HEK293T (cell line): ENCODE results near the gene ANXA7.
A peak's percentile ranks its signal among the peaks of the same experiment; 100 is the strongest.
"Not testable (repeated sequence)": the region's sequence is repeated elsewhere in the genome, so short reads cannot be mapped to it uniquely, and the experiment has no call there.

Experiments
- CTCF ChIA-PET: fragments of 350-600 bp; formaldehyde crosslinking; extraction: SDS; loops from one replicate; lab custom pipeline; 2021; ENCODE audit warnings: antibody characterized with exemption, inconsistent platforms; lab: Yijun Ruan, JAX
- POLR2A ChIA-PET: fragments of 350-600 bp; formaldehyde crosslinking; extraction: SDS; loops from one replicate; lab custom pipeline; 2020; ENCODE audit warnings: antibody characterized with exemption, inconsistent platforms; lab: Yijun Ruan, JAX
- DNase-seq: peaks from one replicate; pipeline ENCODE4 v3.0.0; 2012; ENCODE audit warnings: mixed read lengths; ENCODE audit errors: extremely low spot score
- ARNT ChIP-seq: fragments of 450-650 bp; IDR thresholded peaks from 2 replicates; pipeline ENCODE4 v1.6.1; 2017; ENCODE audit warnings: mild to moderate bottlenecking
- BHLHE40 ChIP-seq: fragments of 450-650 bp; IDR thresholded peaks from 2 replicates; pipeline ENCODE4 v1.6.1; 2016; ENCODE audit warnings: mild to moderate bottlenecking, moderate library complexity, borderline replicate concordance
- CTBP1 ChIP-seq: fragments of 450-650 bp; IDR thresholded peaks from 2 replicates; pipeline ENCODE4 v1.6.1; 2016; ENCODE audit warnings: borderline replicate concordance
- ELF4 ChIP-seq: fragments of 450-650 bp; IDR thresholded peaks from 2 replicates; pipeline ENCODE4 v1.6.1; 2017; ENCODE audit warnings: antibody characterized with exemption
- FOXA1 ChIP-seq: fragments of 450-650 bp; IDR thresholded peaks from 2 replicates; pipeline ENCODE4 v1.6.1; 2016; ENCODE audit warnings: mild to moderate bottlenecking
- FOXK2 ChIP-seq: fragments of 450-650 bp; IDR thresholded peaks from 2 replicates; pipeline ENCODE4 v1.6.1; 2016; ENCODE audit warnings: mild to moderate bottlenecking
- FOXM1 ChIP-seq: fragments of 450-650 bp; IDR thresholded peaks from 2 replicates; pipeline ENCODE4 v1.6.1; 2017; ENCODE audit warnings: mild to moderate bottlenecking, borderline replicate concordance
- HDGF ChIP-seq: fragments of 450-650 bp; IDR thresholded peaks from 2 replicates; pipeline ENCODE4 v1.6.1; 2017; ENCODE audit warnings: antibody characterized with exemption, borderline replicate concordance
- L3MBTL2 ChIP-seq: fragments of 450-650 bp; conservative IDR thresholded peaks from 2 replicates; pipeline ENCODE4 v1.6.1; 2016; ENCODE audit warnings: mild to moderate bottlenecking
- LEF1 ChIP-seq: fragments of 450-650 bp; IDR thresholded peaks from 2 replicates; pipeline ENCODE4 v1.6.1; 2017; ENCODE audit warnings: mild to moderate bottlenecking, borderline replicate concordance
- NFRKB ChIP-seq: fragments of 450-650 bp; IDR thresholded peaks from 2 replicates; pipeline ENCODE4 v1.6.1; 2016; ENCODE audit warnings: mild to moderate bottlenecking, moderate library complexity
- PKNOX1 ChIP-seq: fragments of 450-650 bp; IDR thresholded peaks from 2 replicates; pipeline ENCODE4 v1.6.1; 2016
- SP1 ChIP-seq: fragments of 450-650 bp; IDR thresholded peaks from 2 replicates; pipeline ENCODE4 v1.6.1; 2017
- SUZ12 ChIP-seq: fragments of 450-650 bp; IDR thresholded peaks from 2 replicates; pipeline ENCODE4 v1.6.1; 2016; ENCODE audit warnings: mild to moderate bottlenecking
- TARDBP ChIP-seq: fragments of 450-650 bp; IDR thresholded peaks from 2 replicates; pipeline ENCODE4 v1.6.1; 2016
- ZNF384 ChIP-seq: fragments of 450-650 bp; IDR thresholded peaks from 2 replicates; pipeline ENCODE4 v1.6.1; 2016

Gene ANXA7

DNA sequence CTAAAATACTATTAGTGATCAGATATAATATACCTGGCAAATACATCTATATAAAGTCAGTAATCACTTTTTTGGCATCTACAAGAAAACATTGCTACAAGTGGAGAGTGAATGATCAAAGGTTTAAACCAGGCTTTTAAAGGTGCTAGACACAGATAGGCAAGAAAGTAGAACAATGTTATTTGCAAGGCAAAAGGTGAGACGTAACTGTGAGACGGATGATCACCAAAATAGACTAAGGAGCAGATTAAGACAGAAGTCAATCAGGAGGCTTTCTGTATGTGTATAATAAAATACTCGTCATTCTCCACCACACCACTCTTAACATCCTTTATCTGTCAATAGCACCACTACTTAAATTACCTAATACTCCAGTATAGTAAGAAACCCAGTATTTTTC, 8.3 kb downstream of the ANXA7 start:
- TF ChIP-seq ARNT (no peak), LEF1 (no peak), SP1 (no peak), SUZ12 (no peak), CTBP1 (no peak), TARDBP (no peak), PKNOX1 (no peak), BHLHE40 (no peak), L3MBTL2 (no peak), FOXA1 (no peak), HDGF (no peak), ELF4 (no peak), FOXK2 (no peak)
- DNase-seq: no peak
- POLR2A ChIA-PET: no interaction called here
- CTCF ChIA-PET: no interaction called here

GRCh38 chr10:73404690-73405089, 9.2 kb downstream of the ANXA7 start:
- no peak for DNase-seq
- ChIA-PET CTCF (no interaction called here), POLR2A (no interaction called here)
- TF ChIP-seq ZNF384 (no peak), FOXM1 (no peak), SUZ12 (no peak), TARDBP (no peak), NFRKB (no peak), CTBP1 (no peak), HDGF (no peak), SP1 (no peak)

GRCh38 chr10:73401636-73402035, 12.2 kb downstream of the ANXA7 start:
- no peak for DNase-seq
- TF ChIP-seq NFRKB: no peak
- no peak for TF ChIP-seq SP1
- TF ChIP-seq TARDBP: no peak
- no peak for TF ChIP-seq LEF1
- no peak for TF ChIP-seq CTBP1
- TF ChIP-seq FOXK2: no peak
- TF ChIP-seq ZNF384: no peak
- no peak for TF ChIP-seq BHLHE40
- TF ChIP-seq L3MBTL2: no peak
- TF ChIP-seq PKNOX1: no peak
- TF ChIP-seq FOXA1: no peak
- no peak for TF ChIP-seq FOXM1
- no peak for TF ChIP-seq HDGF
- no peak for TF ChIP-seq ELF4
- TF ChIP-seq SUZ12: no peak
- ChIA-PET POLR2A (interaction anchor here (1.0 kb wide), 1 partner anchor 12 kb away, joined by 3 read pairs; no protein-coding TSS in a partner anchor), CTCF (no interaction called here)

DNA sequence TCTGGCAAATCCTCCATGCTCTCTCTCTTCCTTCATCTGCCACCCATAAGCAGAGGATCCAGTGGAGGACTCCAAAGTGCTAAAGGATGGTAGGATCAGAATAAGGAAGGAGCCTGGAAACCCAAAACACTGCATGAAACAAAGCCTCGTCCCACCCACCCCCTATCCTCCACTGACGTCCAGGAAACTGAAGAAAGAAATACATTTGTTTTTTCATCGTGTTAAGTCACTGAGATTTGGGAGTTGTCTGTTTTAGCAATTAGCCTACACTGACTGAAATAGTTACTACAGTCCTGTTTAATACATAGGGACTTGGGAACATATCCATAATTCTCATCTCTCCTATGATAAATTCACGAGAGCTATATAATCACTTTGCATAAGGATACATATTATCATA, 14.8 kb downstream of the ANXA7 start:
- TF ChIP-seq ARNT (no peak), FOXM1 (no peak), ZNF384 (no peak), L3MBTL2 (no peak), LEF1 (no peak), TARDBP (no peak)
- no peak for DNase-seq
- ChIA-PET CTCF (no interaction called here), POLR2A (no interaction called here)

- ChIA-PET POLR2A (no interaction called here), CTCF (no interaction called here)
- no peak for TF ChIP-seq TARDBP
- DNase-seq: peak; percentile 35
These were observed 15.8 kb downstream of the ANXA7 start for GRCh38 chr10:73398024-73398423.

DNA sequence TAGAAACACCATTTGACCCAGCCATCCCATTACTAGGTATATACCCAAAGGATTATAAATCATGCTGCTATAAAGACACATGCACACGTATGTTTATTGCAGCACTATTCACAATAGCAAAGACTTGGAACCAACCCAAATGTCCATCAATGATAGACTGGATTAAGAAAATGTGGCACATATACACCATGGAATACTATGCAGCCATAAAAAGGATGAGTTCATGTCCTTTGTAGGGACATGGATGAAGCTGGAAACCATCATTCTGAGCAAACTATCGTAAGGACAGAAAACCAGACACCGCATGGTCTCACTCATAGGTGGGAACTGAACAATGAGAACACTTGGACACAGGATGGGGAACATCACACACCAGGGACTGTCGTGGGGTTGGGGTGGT, 19.5 kb downstream of the ANXA7 start:
- DNase-seq, POLR2A ChIA-PET, CTCF ChIA-PET: not testable (repeated sequence)

GRCh38 chr10:73388228-73388627, 25.6 kb downstream of the ANXA7 start:
- no peak for DNase-seq
- ChIA-PET POLR2A (no interaction called here), CTCF (no interaction called here)
- TF ChIP-seq HDGF (no peak), CTBP1 (no peak), ZNF384 (no peak), L3MBTL2 (no peak), FOXM1 (no peak), PKNOX1 (no peak), FOXK2 (no peak), BHLHE40 (no peak), SP1 (no peak), NFRKB (no peak), ARNT (no peak), SUZ12 (no peak), FOXA1 (no peak)
